K562 (cell line): ENCODE results near the gene CST4. TPM values are rescaled to one million over a fixed set of nuclear protein-coding genes. Genes with fewer than 3 reads are reported as not detected.

Experiments
- polyA plus RNA-seq, 8 experiments: library from polyadenylated mRNA; depleted of rRNA in 4 of 8; stranded (reverse) in 5 of 8; unstranded in 3 of 8; fragments of >200 nt; fragmentation: Nextera tagmentation in 2 of 8; fragmentation: Illumina TruSeq in 1 of 8; extraction: Ambion mirVana in 2 of 8; extraction: Trizol in 1 of 8; gene quantifications; 2 replicates each; pipeline versions ENCODE4 v1.2.1 to v1.2.3, GENCODE V29; 2011 to 2014; ENCODE audit warnings: inconsistent platforms in 1 of 8, missing spikeins in 1 of 8
- small RNA-seq: library from RNA; depleted of rRNA; stranded (forward); fragments of <200 nt; gene quantifications from one replicate; pipeline ENCODE3, GENCODE V24; 2014
- total RNA-seq, 7 experiments: library from RNA; depleted of rRNA in 6 of 7; stranded (reverse); fragments of >200 nt in 6 of 7; fragmentation: Illumina TruSeq in 2 of 7; extraction: Trizol in 2 of 7; gene quantifications; 2 replicates each; pipeline versions ENCODE4 v1.2.1 to v1.2.3, GENCODE V29; 2011 to 2021; ENCODE audit warnings: low replicate concordance in 1 of 7

The CST4 gene
- total and polyA plus RNA-seq, 9 of the 15 experiments (the other 6 are each of a cell fraction or from before 2014, with no cell fraction given), result not detected

Small RNA genes within 50 kb of the gene (small RNA-seq; reads per million reads assigned to genes)
- not detected for gene CST2P1

Other genes starting within 250 kb of the CST4 start
Only the 7 nearest of the 9 such genes appear.
- gene CST8, start 197.9 kb downstream of the CST4 start, total RNA-seq (2014; rRNA removed), result not detected in 2 replicates
- not detected in 2 replicates for gene CST8, start 197.9 kb downstream of the CST4 start, total RNA-seq (2014; rRNA removed; fragmentation: Illumina TruSeq; extraction: Trizol)
- not detected in 2 replicates for gene CST8, start 197.9 kb downstream of the CST4 start, total RNA-seq (2015; rRNA removed; fragmentation: Illumina TruSeq; extraction: Trizol)
- not detected in 2 replicates for gene CST8, start 197.9 kb downstream of the CST4 start, total RNA-seq (2021)
- gene CST8, start 197.9 kb downstream of the CST4 start, polyA plus RNA-seq (2011; rRNA removed), result not detected in 2 replicates
- gene CST8, start 197.9 kb downstream of the CST4 start, polyA plus RNA-seq (2014; fragmentation: Illumina TruSeq; extraction: Trizol), result not detected in 2 replicates
- not detected for gene CST8, start 197.9 kb downstream of the CST4 start, polyA plus RNA-seq (2014; fragmentation: Nextera tagmentation; extraction: Ambion mirVana)
- gene CST8, start 197.9 kb downstream of the CST4 start, polyA plus RNA-seq (2014; rRNA removed), result not detected in 2 replicates
- gene CST9L, start 120.6 kb downstream of the CST4 start, total RNA-seq (2014; rRNA removed), result not detected in 2 replicates
- not detected in 2 replicates for gene CST9L, start 120.6 kb downstream of the CST4 start, total RNA-seq (2014; rRNA removed; fragmentation: Illumina TruSeq; extraction: Trizol)
- gene CST9L, start 120.6 kb downstream of the CST4 start, total RNA-seq (2015; rRNA removed; fragmentation: Illumina TruSeq; extraction: Trizol), result not detected in 2 replicates
- not detected in 2 replicates for gene CST9L, start 120.6 kb downstream of the CST4 start, total RNA-seq (2021)
- gene CST9L, start 120.6 kb downstream of the CST4 start, polyA plus RNA-seq (2011; rRNA removed), result not detected in 2 replicates
- not detected in 2 replicates for gene CST9L, start 120.6 kb downstream of the CST4 start, polyA plus RNA-seq (2014; fragmentation: Illumina TruSeq; extraction: Trizol)
- not detected for gene CST9L, start 120.6 kb downstream of the CST4 start, polyA plus RNA-seq (2014; fragmentation: Nextera tagmentation; extraction: Ambion mirVana)
- gene CST9L, start 120.6 kb downstream of the CST4 start, polyA plus RNA-seq (2014; rRNA removed), result not detected in 2 replicates
- gene CST9, start 83.1 kb downstream of the CST4 start, total RNA-seq (2014; rRNA removed), result not detected in 2 replicates
- gene CST9, start 83.1 kb downstream of the CST4 start, total RNA-seq (2014; rRNA removed; fragmentation: Illumina TruSeq; extraction: Trizol), result not detected in 2 replicates
- gene CST9, start 83.1 kb downstream of the CST4 start, total RNA-seq (2015; rRNA removed; fragmentation: Illumina TruSeq; extraction: Trizol), result not detected in 2 replicates
- not detected in 2 replicates for gene CST9, start 83.1 kb downstream of the CST4 start, total RNA-seq (2021)
- not detected in 2 replicates for gene CST9, start 83.1 kb downstream of the CST4 start, polyA plus RNA-seq (2011; rRNA removed)
- gene CST9, start 83.1 kb downstream of the CST4 start, polyA plus RNA-seq (2014; fragmentation: Illumina TruSeq; extraction: Trizol), result not detected in 2 replicates
- not detected for gene CST9, start 83.1 kb downstream of the CST4 start, polyA plus RNA-seq (2014; fragmentation: Nextera tagmentation; extraction: Ambion mirVana)
- gene CST9, start 83.1 kb downstream of the CST4 start, polyA plus RNA-seq (2014; rRNA removed), result not detected in 2 replicates
- gene CST3, start 51.1 kb downstream of the CST4 start, total RNA-seq (2014; rRNA removed), result 66.7 and 81.2 TPM in 2 replicates
- 14.8 and 23.1 TPM in 2 replicates for gene CST3, start 51.1 kb downstream of the CST4 start, total RNA-seq (2014; rRNA removed; fragmentation: Illumina TruSeq; extraction: Trizol)
- 42.9 and 48.5 TPM in 2 replicates for gene CST3, start 51.1 kb downstream of the CST4 start, total RNA-seq (2015; rRNA removed; fragmentation: Illumina TruSeq; extraction: Trizol)
- 111 and 113 TPM in 2 replicates for gene CST3, start 51.1 kb downstream of the CST4 start, total RNA-seq (2021)
- 46.6 and 83.5 TPM in 2 replicates for gene CST3, start 51.1 kb downstream of the CST4 start, polyA plus RNA-seq (2011; rRNA removed)
- 52.1 and 55.2 TPM in 2 replicates for gene CST3, start 51.1 kb downstream of the CST4 start, polyA plus RNA-seq (2014; fragmentation: Illumina TruSeq; extraction: Trizol)
- 10 to 100 TPM in 1 of 2 experiments, 1 to 10 TPM in 1; 8.7 to 12.4 TPM for gene CST3, start 51.1 kb downstream of the CST4 start, polyA plus RNA-seq (2014; fragmentation: Nextera tagmentation; extraction: Ambion mirVana)
- 103 and 110 TPM in 2 replicates for gene CST3, start 51.1 kb downstream of the CST4 start, polyA plus RNA-seq (2014; rRNA removed)
- not detected in 2 replicates for gene CST1, start 61.9 kb upstream of the CST4 start, total RNA-seq (2014; rRNA removed)
- not detected in 2 replicates for gene CST1, start 61.9 kb upstream of the CST4 start, total RNA-seq (2014; rRNA removed; fragmentation: Illumina TruSeq; extraction: Trizol)
- not detected in 2 replicates for gene CST1, start 61.9 kb upstream of the CST4 start, total RNA-seq (2015; rRNA removed; fragmentation: Illumina TruSeq; extraction: Trizol)
- not detected in 2 replicates for gene CST1, start 61.9 kb upstream of the CST4 start, total RNA-seq (2021)
- not detected in 2 replicates for gene CST1, start 61.9 kb upstream of the CST4 start, polyA plus RNA-seq (2011; rRNA removed)
- gene CST1, start 61.9 kb upstream of the CST4 start, polyA plus RNA-seq (2014; fragmentation: Illumina TruSeq; extraction: Trizol), result not detected in 2 replicates
- not detected for gene CST1, start 61.9 kb upstream of the CST4 start, polyA plus RNA-seq (2014; fragmentation: Nextera tagmentation; extraction: Ambion mirVana)
- gene CST1, start 61.9 kb upstream of the CST4 start, polyA plus RNA-seq (2014; rRNA removed), result not detected in 2 replicates
- not detected in 2 replicates for gene CST2, start 137.7 kb upstream of the CST4 start, total RNA-seq (2014; rRNA removed)
- not detected in 2 replicates for gene CST2, start 137.7 kb upstream of the CST4 start, total RNA-seq (2014; rRNA removed; fragmentation: Illumina TruSeq; extraction: Trizol)
- gene CST2, start 137.7 kb upstream of the CST4 start, total RNA-seq (2015; rRNA removed; fragmentation: Illumina TruSeq; extraction: Trizol), result not detected in 2 replicates
- gene CST2, start 137.7 kb upstream of the CST4 start, total RNA-seq (2021), result not detected in 2 replicates
- not detected in 2 replicates for gene CST2, start 137.7 kb upstream of the CST4 start, polyA plus RNA-seq (2011; rRNA removed)
- gene CST2, start 137.7 kb upstream of the CST4 start, polyA plus RNA-seq (2014; fragmentation: Illumina TruSeq; extraction: Trizol), result not detected in 2 replicates
- gene CST2, start 137.7 kb upstream of the CST4 start, polyA plus RNA-seq (2014; fragmentation: Nextera tagmentation; extraction: Ambion mirVana), result not detected
- not detected in 2 replicates for gene CST2, start 137.7 kb upstream of the CST4 start, polyA plus RNA-seq (2014; rRNA removed)
- not detected in 2 replicates for gene CST5, start 190.7 kb upstream of the CST4 start, total RNA-seq (2014; rRNA removed)
- not detected in 2 replicates for gene CST5, start 190.7 kb upstream of the CST4 start, total RNA-seq (2014; rRNA removed; fragmentation: Illumina TruSeq; extraction: Trizol)
- gene CST5, start 190.7 kb upstream of the CST4 start, total RNA-seq (2015; rRNA removed; fragmentation: Illumina TruSeq; extraction: Trizol), result not detected in 2 replicates
- not detected in 2 replicates for gene CST5, start 190.7 kb upstream of the CST4 start, total RNA-seq (2021)
- not detected in 2 replicates for gene CST5, start 190.7 kb upstream of the CST4 start, polyA plus RNA-seq (2011; rRNA removed)
- not detected in 2 replicates for gene CST5, start 190.7 kb upstream of the CST4 start, polyA plus RNA-seq (2014; fragmentation: Illumina TruSeq; extraction: Trizol)
- not detected for gene CST5, start 190.7 kb upstream of the CST4 start, polyA plus RNA-seq (2014; fragmentation: Nextera tagmentation; extraction: Ambion mirVana)
- gene CST5, start 190.7 kb upstream of the CST4 start, polyA plus RNA-seq (2014; rRNA removed), result not detected in 2 replicates